ENCODE measurements around the gene MYO5A.
A peak's percentile ranks its signal among the peaks of the same experiment; 100 is the strongest.

MYO5A gene

DNA sequence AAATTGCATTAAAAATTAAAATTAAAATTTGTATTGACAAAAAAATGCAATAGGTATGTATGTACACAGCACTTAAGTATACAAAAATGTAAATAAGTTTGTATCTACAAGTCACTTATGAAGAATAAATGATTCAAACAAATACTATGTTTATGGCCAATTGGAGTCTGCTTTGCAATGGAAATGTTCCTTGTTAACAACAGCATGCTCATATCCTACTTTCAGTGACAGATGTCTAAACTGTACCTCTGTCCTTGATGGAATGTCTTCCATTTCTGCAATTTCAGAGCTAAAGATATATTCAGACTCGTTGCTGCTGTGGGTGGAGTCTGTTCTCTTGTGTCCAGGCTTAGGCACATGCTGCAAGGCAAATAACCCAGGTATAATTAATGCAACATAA is 169.0 kb downstream of the MYO5A start:
- DNase-seq = no peak

DNA sequence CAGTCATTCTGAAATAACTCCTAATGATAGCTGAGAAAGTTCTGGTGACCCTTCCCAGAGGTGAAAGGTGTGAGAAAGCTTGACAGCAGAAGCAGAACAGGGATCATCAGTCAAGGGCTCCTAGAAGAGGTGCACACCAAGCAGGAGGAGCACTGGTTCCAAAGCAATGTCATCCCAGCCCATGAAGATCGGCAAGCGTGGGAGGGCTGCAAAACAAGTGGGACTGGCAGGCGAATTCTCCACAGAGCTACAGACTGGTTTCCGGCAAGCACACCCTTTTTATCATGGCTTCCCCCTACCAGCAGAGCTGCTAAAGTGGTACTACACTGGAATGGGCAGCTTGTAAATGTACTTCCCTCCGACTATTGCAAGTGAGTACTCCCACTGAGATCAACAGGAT is 170.7 kb downstream of the MYO5A start:
- no peak for DNase-seq

DNA sequence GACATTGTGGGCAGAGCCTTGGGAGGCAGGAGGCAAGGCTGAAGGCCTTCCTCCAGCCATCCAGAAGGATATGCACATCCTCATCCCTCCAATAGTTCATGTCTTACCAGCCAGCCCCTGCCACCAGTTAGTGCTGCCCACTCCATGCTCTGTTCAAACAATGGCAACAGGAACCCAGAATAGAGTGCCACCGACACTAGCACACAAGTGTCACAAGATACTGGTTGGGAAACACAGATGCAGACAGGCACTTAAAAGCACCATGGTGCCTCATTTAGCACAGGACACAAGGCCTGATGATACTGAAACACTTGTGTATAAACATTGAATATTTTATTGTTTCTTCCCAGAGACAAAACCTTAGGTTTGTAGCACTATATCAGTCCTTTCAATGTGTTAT is 176.6 kb downstream of the MYO5A start:
- no peak for DNase-seq

DNA sequence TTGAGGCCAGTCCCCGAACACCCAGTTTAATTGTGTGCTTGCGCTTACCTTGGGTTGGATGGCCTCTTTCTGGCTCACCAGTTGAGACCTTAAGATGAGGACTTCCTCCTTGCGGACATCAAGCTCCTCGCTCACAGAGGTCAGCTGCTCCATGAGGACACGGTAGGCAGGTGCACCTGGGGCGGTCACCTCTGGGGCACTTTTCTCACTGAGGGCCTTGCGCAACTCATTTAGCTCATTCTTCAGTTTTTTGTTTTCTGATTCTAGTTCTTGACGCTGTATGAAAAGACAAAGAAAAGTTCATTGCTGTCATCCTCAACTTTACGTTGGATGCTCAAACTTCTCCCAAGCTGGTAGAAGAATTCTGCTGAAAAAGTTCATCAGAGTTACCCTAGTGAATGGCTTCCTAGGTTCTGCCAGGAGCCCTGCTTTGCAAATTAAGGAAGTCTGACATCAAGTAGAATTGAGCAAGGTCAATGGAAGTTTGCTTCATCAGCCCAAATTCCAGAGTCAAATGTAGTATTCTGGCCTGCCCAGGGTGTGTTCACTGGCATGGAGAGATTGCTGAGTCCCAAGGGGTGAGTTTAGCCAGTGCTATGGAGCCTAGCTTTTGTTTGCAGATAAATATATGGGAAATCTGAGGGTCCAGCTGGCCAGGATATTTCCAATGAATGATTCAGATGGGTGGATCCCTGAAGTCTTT is 177.3 kb downstream of the MYO5A start:
- no peak for DNase-seq

DNA sequence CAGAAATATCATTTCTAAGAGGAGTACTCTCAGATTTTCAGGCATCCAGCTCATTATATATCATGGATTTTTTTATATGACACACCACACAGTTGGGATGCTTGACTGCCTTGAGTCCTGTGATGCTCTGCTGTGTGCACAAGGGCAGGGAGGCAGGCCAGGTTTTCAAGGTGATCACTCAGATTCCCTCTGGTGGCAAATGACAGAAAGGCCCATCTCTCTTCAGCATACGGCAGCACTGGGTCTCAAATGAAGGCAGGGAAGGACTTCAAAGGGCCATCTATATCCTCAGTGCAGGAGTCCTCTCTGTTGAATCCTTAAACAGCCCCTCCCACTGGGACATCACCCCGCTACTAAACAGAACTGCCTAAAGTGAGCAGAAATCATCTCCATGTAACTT is 178.3 kb downstream of the MYO5A start:
- no peak for DNase-seq

DNA sequence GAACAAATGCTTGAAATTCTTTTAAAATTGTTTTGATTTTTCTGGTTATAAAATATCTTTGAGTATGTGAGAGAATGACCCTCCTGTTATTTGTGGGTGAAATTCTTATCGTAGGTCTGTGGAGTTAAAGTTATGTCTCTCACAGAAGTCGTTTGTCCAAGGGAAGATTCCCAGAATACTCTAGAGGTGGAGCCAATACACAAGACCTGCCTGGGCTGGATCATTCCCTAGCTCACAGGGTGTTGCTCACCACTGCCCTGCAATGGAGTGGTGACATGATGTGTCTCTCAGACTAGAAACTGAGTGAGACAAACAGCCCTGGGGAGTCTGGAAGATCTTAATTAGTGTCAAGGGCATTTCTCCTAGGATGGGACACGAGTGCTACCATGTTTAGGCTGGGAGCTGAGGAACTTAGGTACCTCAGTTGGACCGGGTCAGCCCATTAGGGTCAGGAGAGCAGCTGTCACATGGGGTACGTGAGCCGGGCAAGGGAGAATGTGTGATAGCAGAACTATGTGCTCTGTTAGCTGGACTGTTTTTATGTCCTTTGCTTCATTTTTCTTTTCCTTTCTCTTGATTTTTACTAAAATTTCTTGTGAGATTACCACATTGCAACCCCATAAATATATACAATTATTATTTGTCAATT is 179.5 kb downstream of the MYO5A start:
- no peak for DNase-seq

DNA sequence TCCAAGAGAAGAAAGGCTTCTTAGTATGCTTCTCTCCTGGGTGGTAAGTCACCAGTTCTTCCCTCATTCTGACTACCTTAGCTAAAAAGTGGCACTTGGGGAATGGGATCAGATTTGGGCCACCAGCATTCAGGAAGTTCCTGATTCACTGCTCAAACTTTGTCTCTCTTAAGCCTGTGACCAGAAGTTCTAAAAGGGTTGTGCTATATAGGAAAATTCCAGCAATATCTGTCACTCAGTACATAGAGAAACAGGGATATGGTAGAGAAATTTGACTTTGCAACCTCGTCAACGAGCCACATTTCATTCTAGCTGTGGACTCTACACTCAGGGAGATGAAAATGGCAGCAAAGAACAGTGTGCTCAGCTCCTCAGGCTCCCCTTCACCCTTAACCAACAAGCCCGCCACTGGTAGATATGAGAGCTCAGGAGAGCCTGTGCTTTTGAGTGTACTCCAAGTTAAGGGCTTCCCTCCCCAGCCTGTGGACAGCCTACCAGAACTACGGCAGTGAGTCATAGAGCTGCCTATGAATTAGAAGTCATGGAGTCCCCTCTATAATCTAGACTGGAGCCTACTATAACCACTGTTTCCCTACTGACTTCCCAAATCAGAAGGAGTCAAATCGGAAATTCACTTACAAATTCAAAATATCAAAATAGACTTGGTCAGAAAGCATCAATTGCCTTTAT is 180.5 kb downstream of the MYO5A start:
- no peak for DNase-seq

DNA sequence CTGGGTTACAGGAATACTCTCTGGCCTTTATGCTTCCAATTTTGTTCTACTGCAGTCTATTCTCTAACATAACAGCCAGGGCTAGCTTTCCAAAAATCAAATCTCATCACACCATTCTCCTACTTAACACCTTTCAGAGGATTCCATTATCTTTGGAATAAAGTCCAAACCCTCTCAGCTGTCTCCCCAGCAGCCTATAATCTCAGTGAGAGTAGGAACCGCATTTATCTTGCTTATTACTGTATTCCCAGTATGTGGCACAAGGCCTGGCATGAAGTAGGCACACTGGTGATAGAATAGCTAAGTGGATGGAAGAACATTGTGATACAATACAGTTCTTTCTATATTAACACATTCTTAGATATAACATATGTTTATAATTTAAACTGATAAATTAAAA is 184.1 kb downstream of the MYO5A start:
- DNase-seq = no peak

DNA sequence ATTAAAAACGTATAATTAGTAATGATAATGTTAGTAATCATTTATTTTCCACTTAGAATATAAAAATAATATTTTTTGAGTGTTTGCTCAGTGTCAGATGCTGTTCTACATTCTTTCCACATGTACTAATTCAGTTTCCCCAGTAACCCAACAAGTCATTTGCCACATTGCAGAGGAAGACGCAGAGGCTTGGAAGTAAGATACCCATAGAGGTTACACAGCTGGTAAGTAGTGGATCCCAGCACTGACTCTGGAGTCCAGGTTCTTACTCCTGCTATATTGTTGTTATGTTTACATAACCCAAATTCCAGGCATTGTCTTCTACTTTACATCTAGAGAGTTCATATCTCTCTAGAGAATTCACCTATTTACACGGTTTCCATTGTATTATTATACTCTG is 184.8 kb downstream of the MYO5A start:
- DNase-seq = no peak

DNA sequence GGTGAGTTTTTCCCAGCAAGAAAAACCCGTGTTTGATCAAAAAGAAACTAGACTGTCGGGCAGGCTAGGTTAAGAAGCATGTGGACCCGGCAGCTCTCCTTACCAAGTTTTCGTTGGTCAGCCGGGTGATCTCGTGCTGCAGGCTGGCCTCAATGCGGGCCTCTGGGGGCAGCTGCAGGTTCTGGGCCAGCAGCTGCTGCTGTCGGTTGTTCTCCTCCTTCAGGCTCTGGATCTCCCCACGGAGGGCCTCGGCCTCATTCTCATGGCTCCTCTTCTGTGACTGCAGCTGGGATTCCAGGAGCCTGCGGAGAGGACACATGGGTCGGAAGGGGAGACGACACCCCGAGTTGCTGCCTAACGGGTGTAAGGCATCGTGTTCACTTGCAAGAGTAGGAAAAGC is 188.6 kb downstream of the MYO5A start:
- no peak for DNase-seq

DNA sequence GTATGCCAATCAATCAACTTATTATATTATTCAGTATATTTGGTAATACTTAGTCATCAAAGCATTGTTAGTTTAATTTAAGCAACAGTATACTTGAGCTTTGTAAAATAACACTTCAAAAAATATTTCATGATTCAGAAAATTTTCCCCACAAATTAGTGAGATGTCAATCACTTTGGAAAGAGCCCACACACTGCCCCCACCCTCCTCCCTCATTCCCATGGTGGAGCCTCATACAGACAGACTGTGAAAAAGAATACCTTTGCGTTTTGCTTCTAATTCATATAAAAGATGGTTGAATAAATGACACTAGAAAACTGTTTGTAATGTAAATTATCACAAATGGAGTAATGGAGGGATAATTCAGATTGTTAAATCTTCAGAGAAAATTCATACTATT is 189.8 kb downstream of the MYO5A start:
- DNase-seq = no peak

DNA sequence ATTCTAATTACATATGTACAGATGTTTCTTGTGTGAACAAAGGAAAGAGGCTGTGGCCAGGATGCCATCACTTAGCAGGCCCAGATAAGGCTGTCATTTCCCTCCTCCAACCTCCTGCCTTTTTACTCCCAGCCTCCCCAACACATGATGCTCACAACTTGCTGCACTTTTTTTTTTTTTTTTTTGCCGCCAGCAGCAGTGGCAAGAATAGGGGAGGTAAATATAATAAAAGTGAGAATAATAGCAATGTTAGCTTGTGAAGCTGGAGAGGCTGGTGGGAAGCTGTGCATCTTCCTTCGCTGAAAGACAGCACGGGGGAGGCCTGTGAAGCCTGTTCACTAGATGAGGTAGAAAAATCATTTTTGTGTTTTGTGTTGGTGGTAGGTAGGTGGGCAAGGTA is 190.6 kb downstream of the MYO5A start:
- no peak for DNase-seq

DNA sequence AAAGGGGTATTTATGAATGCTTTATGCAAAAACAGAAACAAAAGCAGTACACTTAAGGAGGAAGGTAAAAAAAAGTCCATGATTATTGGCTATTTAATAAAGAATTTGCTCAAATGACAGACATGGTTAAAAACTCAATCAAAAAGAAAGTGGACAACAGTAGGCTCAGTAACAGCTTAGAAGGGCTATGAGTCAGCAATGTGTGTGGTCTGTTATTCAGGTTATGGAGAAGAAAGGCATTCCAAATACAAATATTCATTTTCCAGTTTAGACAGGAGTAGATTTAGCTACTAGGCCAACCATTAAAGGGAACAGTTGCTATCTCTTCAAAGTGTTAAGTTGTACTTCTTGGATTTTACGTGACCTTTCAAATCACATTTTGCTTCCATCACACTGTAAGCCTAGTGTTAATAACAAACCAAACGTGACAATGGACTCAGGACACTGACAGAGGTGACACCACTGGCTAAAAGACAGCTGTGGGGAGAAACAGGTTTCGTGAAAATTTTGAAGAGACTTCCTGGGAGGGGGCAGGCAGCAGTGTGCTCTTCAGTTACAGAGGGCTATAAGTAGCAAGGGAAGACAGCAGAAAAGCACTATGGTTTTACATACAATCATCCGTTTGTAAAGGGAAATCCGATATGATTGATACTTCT is 191.4 kb downstream of the MYO5A start:
- no peak for DNase-seq

DNA sequence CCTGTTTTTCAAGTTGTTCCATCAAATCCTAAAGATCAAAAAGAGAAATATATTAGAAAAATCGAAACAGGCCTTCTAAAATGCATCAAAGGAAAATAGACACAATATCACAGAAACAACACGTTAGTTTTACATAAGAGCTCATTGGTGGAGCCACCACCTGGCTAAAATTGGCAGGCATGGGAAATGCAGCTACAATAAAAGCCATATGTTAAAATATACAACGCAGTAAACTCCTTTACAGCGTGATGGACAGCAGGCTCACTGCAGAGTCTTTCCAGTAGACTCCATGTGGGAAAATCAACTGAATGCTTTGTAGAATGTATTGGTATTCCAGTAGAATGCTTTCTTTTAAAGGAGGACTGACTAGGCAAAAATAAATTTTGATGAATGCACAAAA is 192.2 kb downstream of the MYO5A start:
- DNase-seq = no peak

DNA sequence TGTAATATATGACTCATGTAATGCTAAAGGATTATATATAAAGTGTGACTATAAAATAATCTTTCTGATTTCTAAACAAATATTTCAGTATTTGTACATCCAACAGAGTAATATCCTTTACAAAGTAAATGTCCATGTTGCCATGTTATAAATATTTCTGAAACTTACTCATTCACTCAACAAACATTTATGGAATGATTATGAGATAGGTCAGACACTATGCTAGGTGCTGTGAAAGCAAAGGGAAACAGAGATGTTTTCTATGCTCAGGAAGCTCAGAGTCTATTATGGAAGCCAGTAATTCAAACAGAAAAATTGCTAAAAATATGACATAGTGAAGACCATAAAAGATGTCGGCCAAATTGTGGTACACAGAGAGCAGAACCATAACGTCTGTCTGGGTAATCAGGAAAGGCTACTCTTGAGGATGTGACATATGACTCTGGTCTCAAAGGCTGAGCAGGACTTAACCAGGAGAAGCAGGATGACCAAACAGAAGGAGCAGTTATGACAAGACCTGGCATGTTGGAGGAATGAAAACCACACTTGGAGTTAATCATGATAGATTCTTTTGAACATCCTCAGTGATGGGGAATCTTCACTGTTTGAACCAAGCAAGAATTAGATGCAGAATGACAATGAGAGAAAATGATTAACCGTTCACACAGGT is 194.1 kb downstream of the MYO5A start:
- no peak for DNase-seq

DNA sequence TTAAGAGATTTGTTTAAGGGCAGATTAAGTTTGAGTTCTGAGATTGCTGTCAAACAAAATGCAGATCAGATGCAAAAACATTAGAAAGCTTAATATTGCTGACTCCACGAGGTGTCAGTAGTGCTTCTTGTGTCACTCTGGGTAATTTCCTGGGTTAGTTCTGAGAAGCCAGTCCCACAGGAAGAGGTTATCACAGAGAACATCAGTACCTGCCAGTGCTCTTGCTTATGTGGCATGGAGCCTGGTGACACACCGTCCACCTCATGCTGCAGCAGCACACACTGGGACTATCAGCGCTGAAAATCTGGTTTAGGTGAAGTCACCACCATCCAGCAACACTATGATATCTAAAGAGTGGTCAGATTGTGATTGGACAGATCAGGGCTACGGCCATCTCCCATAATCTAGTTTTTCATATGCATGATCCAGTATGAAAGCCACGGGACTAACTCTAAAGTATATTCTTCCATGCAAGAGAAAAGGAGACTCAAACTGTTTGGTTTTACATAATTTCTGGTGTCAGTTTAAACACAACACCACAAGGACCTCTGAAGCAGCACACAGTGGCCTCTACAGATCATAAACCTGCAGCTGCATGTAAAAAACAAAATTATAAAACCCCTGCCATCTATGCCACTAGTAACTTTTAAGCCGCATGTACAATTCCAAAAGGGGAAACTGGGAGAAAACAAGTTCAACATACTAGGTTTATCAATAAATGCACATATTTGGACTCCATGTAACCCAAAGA is 197.0 kb downstream of the MYO5A start:
- peak; percentile 34 for DNase-seq

DNA sequence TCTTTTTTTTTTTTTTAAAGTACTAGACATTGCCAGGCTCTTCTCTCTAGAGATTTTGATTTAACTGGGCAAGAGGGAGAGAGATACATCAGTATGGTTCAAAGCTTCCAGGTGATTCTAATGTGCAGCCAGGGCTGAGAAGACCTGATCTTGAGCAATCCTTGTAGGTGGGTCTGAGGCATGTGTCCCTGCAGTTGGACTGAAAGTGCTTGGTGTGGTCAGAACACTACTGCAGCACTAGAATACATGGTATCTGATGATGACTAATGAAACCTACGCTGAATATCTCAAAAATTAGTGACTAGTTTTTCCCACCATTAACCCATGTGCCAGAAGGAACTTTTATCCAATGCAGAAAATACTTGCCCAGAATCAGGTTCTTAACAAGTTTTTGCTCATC is 198.7 kb downstream of the MYO5A start:
- no peak for DNase-seq

DNA sequence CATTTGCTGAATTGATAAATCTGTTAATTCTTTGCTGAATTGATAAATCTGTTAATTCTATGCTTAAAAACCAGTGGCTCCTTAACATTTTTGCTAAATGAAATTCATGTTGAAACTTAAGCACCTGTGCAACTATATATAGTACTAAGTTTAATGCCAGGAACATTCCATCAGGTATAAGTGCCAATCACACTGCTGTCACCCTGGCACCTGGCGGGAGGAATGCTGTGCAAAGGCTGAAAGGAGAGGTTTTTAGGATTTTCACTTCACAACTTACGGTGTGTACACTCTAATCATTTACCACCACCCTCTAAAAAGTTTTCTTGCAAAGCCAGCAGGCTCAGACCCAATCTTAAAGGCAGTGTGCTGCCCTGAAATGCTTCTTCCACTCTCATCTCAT is 199.5 kb downstream of the MYO5A start:
- DNase-seq = no peak

DNA sequence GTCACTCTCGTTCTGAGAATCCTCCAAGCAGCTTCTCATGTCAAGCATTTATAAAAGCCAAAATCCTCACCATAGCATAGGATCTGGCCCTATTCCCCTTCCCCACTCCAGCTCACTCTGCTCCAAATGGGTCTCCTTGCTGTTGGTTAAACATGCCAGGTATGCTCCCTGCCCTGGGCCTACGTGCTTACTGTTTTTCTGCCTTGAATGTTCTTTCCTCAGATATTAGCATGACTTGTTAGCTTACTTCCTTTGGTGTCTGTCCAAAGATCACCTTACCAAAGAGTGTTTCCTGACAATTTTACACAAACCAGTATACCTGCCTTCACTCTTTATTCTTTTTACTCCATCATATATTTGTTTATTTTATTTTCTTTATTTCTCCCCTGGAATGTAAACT is 200.0 kb downstream of the MYO5A start:
- DNase-seq = no peak

DNA sequence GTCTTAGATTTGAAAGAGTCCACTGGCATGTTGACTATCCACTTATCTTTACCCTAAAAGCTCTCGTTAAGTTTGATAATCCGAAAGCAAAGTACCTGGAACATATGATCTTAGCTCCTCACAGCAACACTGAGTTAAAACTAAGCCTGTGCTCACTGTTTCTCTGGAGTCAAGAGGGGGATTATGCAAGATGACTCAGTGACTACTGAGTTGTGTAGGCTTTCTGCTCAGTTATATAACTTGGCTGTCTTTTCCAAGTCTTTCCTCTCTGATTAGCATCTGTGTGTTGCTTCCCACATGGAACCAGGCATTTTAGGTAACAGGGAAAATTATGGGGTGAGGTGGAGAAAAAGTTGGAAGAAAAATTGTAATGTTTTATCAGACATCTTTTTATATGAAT is 201.9 kb downstream of the MYO5A start:
- no peak for DNase-seq

DNA sequence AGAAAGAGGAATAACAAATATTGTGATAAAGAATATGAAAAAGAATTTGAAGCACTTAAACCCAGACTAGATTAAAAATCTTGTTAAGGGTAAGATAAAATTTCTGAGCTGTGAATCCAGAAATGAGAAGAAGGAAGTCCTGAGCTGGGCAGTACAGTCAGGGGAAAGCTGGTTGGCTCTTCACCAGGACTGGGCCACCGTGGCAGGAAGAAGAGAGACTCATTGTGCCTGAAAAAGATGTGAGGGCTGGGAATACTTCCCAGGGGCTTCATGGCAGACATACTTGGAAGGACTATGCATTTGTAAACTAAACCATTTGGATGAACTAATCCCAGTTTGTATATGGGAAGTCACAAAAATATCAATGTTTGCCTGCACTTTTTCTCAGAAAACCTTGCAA is 204.6 kb downstream of the MYO5A start:
- no peak for DNase-seq

DNA sequence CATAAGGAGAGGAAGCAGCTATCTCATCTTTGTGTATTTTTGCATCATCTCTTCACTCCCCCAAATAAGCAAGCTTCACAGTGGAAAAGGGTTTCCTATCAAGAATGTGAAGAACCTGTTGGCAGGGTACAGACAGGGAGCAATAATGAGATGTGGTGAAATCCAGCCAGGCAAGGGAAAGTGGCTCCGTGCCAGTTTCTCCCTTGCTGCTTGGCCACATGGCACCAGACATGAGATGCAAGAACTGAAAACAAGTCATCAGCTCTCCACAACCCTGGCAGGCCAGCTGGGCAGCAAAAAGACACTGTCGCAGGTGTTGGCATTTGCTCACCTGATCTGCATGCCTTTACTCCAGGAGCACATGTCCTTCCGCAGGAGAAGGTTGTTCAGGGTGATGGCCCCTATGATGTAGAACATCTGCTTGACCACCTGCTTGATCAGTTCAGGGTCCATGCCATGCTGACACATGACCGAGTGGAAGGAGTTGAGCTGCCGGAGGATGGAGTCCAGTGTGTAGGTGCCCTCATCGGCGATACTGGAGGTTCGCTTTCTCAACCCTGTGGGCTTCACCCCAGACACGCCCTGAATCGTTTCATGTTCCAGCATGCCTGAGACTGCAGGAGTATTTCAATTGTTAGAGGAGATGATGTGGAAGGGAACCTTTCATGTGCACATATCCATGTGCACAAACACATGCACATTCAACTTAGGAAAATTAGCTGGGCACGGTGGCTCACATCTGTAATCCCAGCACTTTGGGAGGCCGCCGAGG is 209.8 kb downstream of the MYO5A start:
- DNase-seq = no peak

Measured in activated CD8-positive, alpha-beta memory T cell treated with anti-CD3 and anti-CD28 coated beads, Interleukin-2, amount 50 U/mL, for 4 hours (primary cell).